AG10803 (cell line): ENCODE results near the gene CACNA1E.

Experiments used
- DNase-seq: peaks from one replicate; pipeline ENCODE4 v3.0.0; 2010; ENCODE audit warnings: low read depth
- H3K4me3 ChIP-seq: 2 replicates; pipeline ENCODE4 v1.5.1; 2011; ENCODE audit warnings: mild to moderate bottlenecking, low read length, control low read depth
- TF ChIP-seq, protein P1 (sequence below): conservative IDR thresholded peaks from 2 replicates; pipeline ENCODE4 v1.5.1; 2011; ENCODE audit warnings: mild to moderate bottlenecking, low read length, control low read depth, inconsistent platforms

Gene CACNA1E

DNA sequence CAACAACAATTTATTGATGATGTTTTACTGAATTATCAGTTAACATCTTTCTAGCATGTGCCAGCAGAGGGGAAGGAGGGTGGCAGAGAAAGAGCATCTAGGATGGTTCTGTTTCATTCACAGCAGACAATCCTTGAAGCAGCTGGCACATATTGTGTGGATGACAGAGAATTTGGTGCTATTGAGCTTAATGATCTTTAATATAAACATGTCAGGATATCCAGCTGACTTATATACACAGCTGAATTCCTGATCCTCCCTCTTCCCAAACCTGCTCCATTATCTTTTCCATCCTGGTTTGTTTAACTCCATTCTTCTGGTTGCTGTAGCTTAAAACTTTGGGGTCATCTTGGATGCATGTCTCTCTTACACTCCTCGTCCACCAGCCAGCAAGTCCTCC lies 218.6 kb downstream of the CACNA1E start:
- TF ChIP-seq, protein P1, sequence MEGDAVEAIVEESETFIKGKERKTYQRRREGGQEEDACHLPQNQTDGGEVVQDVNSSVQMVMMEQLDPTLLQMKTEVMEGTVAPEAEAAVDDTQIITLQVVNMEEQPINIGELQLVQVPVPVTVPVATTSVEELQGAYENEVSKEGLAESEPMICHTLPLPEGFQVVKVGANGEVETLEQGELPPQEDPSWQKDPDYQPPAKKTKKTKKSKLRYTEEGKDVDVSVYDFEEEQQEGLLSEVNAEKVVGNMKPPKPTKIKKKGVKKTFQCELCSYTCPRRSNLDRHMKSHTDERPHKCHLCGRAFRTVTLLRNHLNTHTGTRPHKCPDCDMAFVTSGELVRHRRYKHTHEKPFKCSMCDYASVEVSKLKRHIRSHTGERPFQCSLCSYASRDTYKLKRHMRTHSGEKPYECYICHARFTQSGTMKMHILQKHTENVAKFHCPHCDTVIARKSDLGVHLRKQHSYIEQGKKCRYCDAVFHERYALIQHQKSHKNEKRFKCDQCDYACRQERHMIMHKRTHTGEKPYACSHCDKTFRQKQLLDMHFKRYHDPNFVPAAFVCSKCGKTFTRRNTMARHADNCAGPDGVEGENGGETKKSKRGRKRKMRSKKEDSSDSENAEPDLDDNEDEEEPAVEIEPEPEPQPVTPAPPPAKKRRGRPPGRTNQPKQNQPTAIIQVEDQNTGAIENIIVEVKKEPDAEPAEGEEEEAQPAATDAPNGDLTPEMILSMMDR: no peak
- H3K4me3 ChIP-seq: no peak overlapping the region
- no peak for DNase-seq

DNA sequence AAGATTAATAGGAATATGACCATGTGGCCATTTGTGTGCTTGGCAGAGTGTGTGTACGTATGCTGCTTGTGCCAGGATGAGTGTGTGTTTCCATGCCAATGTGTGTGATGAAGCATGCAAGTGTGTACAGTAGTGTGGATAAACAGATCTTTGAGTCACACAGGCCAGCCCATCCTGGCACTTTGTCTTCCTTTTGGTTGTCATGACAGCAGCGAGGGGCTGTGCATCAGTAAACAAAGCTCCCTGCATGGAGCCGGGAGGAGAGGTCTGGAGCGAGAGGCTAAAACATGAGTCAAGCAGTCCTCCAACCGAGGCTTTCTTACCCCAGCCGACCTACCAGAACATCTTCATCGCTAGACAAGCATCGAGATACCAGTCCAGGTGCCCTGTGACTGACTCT lies 221.2 kb downstream of the CACNA1E start:
- DNase-seq: no peak
- TF ChIP-seq, protein P1: no peak
- H3K4me3 ChIP-seq: no peak overlapping the region

DNA sequence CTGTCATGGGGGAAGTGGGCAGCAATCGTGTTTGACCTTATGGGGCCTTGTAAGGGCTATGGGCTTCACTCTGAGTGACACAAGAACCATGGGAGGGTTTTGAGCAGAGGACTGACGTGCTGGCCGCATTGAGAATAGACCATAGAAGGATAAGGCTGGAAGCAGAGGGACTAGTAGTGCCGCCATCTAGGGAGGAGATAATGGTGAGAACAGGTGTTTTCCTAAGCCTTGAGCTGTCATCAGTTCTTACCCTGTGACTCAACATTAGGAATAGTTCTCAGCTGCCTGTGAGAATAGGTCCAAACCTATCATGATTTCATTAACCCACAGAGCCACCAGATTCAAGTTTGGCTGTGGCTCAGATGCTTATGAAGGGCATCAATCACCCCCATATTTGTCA lies 228.5 kb downstream of the CACNA1E start:
- H3K4me3 ChIP-seq: no peak overlapping the region
- TF ChIP-seq, protein P1: no peak
- no peak for DNase-seq

DNA sequence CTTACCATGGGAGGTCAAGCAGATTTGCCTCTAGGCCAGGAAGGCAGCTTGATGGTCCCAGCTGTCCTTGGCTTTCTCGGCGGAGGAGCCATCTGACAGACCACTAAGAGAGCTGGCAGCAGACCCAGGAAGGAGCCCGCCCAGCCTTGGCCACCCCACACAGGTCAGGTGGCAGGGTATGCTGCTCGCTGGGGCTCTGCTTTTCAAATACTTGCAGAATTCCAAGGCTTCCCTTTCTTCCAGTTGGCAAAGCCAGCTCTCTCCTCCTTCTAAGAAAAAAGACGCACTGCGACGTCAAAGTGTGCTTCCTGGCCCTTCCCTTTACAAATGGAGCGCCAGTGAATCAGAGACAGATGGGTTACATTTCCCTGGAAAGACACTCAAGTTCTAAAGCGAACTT lies 229.4 kb downstream of the CACNA1E start:
- TF ChIP-seq, protein P1: no peak
- no peak overlapping the region for H3K4me3 ChIP-seq
- DNase-seq: no peak

DNA sequence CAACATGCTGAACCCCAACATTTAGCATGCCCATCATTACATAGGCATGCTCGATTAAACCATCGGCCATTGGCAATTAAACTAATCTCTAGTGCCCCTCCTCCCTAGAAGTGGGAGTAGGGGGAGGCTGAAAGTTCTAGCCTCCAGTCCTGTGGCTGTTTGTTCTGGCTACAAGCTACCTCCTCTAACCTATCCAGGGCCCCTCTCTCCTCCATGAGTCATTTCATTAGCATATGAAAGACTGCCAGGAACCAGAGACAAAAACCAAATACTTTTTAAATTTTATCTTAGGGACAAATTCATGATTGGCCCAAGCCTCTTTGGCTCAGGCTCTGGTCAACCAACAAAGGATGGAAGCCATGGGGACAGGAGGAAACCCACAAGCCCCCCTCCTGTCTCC lies 231.1 kb downstream of the CACNA1E start:
- TF ChIP-seq, protein P1: no peak
- H3K4me3 ChIP-seq: no peak overlapping the region
- DNase-seq: no peak

DNA sequence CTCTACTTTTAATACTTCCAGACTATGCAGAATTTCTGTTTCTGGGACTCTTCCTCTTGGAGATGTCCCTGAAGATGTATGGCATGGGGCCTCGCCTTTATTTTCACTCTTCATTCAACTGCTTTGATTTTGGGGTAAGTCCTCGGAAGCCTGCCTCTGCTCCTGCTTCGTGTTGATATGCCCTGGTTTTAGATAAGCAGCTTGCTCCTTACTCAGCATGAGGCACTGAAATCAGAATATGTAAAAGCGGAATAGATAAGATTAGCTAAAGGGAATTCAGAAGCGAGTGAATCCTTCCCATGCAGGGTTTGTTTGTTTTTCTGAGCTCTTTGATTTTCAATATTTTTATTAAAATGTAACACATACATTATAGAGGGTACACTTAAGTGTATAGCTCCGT lies 234.7 kb downstream of the CACNA1E start:
- TF ChIP-seq, protein P1: no peak
- DNase-seq: no peak
- H3K4me3 ChIP-seq: no peak overlapping the region

DNA sequence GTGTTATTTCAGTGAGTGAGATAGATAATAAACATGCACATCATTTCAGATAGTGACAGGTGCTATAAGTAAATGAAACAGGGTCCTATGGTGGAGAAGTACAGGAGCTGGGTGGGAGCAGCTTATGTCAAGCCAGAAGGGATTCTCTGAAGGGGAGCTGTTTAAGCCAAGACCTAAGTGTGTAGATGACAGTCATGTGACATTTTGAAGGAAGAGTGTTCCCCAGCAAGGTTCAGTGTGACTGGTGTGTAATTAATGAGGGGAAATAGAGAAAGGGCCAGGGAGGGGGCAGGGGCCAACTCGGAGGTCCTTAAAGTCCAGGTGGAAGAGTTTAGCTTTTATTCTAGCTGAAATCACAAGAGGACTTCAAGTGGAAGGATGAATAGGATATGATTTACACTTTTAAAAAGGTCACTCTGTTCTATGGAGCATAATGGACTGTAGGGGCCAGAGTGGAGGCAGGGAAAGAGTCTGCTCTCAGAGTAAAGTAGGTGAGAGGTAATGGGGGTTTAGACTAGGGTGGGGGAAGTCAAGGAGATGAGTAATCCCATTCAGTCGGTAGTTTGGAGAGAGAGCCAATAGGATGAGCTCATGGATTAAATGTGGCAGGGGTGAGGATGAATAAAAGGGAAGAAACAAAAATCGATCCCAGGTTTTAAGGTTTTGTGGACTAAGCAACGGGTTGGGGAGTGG lies 243.1 kb downstream of the CACNA1E start:
- no peak overlapping the region for H3K4me3 ChIP-seq
- DNase-seq: no peak
- TF ChIP-seq, protein P1: no peak
